HCT116 (cell line): ENCODE data around the gene OPALIN.

Experiments
- ELF1 ChIP-seq: IDR thresholded peaks from 2 replicates; pipeline ENCODE4 v1.6.1; 2012; ENCODE audit warnings: low read depth, borderline replicate concordance
- EZH2phosphoT487 ChIP-seq: fragments of 200-600 bp; IDR thresholded peaks from 2 replicates; pipeline ENCODE4 v1.6.1; 2018; ENCODE audit warnings: antibody characterized with exemption, borderline replicate concordance
- POLR2A ChIP-seq: IDR thresholded peaks from 2 replicates; pipeline ENCODE4 v1.7.0; 2011; ENCODE audit warnings: borderline replicate concordance; ENCODE audit not compliant: insufficient read depth, insufficient read length; ENCODE audit errors: extremely low read depth
- POLR2AphosphoS5 ChIP-seq: IDR thresholded peaks from 2 replicates; pipeline ENCODE4 v1.6.1; 2011; ENCODE audit warnings: mild to moderate bottlenecking, low read depth, low read length, moderate library complexity
- SP1 ChIP-seq: IDR thresholded peaks from 2 replicates; pipeline ENCODE4 v1.6.1; 2012; ENCODE audit warnings: low read depth
- TCF7L2 ChIP-seq: IDR thresholded peaks from 2 replicates; pipeline ENCODE4 v1.7.0; 2011; ENCODE audit warnings: borderline replicate concordance, inconsistent platforms; ENCODE audit not compliant: insufficient read depth, insufficient read length; ENCODE audit errors: extremely low read depth
- YY1 ChIP-seq: IDR thresholded peaks from 2 replicates; pipeline ENCODE4 v1.6.1; 2011; ENCODE audit warnings: low read length, low read depth, moderate library complexity, mild to moderate bottlenecking; ENCODE audit not compliant: insufficient replicate concordance; ENCODE audit errors: extremely low read depth
- TF ChIP-seq, protein P1 (sequence below), 3 experiments: fragments of 200-600 bp in 1 of 3; sonication (generic) in 1 of 3; IDR thresholded peaks in 2 of 3; conservative IDR thresholded peaks in 1 of 3; 2 replicates each; pipeline ENCODE4 v1.5.1; 2012 to 2017; ENCODE audit warnings: low read depth in 2 of 3, low read length in 2 of 3, antibody characterized with exemption in 1 of 3, borderline replicate concordance in 1 of 3, control low read depth in 1 of 3, mild to moderate bottlenecking in 1 of 3, mixed read lengths in 1 of 3, mixed run types in 1 of 3, moderate library complexity in 1 of 3; ENCODE audit not compliant: insufficient read depth in 1 of 3

DNA sequence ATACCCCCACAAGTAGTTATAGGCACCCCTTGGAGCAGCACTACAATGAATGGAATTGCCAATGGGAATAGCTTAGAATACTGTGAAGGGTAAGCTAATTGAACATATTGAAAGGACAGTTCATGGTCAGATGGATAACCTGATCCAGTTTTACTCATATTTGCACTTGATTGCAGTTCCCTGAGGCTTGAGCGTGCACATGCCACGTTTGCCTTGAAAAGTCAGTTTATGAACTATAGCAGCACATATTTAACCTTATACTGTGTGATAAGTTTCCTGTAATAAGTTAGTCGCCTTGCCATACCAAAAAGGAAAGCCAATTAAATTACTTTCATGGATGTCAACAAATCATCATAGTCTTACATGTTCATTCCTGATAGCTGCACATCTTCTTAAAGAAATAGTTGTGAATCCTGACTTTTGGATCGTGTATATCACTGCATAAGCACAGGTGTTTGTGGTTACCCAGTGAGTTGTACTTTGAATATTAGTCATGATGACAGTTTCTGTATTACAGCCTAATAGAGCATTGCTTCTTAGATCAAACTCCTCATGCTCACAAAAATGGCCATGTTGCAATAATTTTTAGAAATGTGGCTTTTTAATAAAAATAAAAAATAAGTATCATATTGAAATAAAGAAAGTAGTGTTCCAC is 33.0 kb downstream of the OPALIN start:
- TF ChIP-seq, protein P1, sequence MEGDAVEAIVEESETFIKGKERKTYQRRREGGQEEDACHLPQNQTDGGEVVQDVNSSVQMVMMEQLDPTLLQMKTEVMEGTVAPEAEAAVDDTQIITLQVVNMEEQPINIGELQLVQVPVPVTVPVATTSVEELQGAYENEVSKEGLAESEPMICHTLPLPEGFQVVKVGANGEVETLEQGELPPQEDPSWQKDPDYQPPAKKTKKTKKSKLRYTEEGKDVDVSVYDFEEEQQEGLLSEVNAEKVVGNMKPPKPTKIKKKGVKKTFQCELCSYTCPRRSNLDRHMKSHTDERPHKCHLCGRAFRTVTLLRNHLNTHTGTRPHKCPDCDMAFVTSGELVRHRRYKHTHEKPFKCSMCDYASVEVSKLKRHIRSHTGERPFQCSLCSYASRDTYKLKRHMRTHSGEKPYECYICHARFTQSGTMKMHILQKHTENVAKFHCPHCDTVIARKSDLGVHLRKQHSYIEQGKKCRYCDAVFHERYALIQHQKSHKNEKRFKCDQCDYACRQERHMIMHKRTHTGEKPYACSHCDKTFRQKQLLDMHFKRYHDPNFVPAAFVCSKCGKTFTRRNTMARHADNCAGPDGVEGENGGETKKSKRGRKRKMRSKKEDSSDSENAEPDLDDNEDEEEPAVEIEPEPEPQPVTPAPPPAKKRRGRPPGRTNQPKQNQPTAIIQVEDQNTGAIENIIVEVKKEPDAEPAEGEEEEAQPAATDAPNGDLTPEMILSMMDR (IDR thresholded peaks at IDR 0.05 in 2 of 3, conservative IDR thresholded peaks at IDR 0.05 in 1 of 3; ENCODE audit: borderline replicate concordance in 1 of 3, insufficient read depth in 1 of 3, low read depth in 2 of 3, low read length in 2 of 3) = no peak
- no peak for TF ChIP-seq TCF7L2
- TF ChIP-seq ELF1 = no peak
- no peak for TF ChIP-seq SP1
- no peak for TF ChIP-seq POLR2AphosphoS5
- TF ChIP-seq POLR2A = no peak
- no peak for TF ChIP-seq EZH2phosphoT487
- TF ChIP-seq YY1 = no peak
